ENCODE measurements around the gene BABAM1.
"Not testable (repeated sequence)": the region's sequence is repeated elsewhere in the genome, so short reads cannot be mapped to it uniquely, and the experiment has no call there.

BABAM1 gene

GRCh38 chr19:17275441-17276175 lies 8.4 kb downstream of the BABAM1 start:
- DNase-seq = no peak

- DNase-seq = no peak
Observed at GRCh38 chr19:17279436-17279835, 12.2 kb downstream of the BABAM1 start.

GRCh38 chr19:17281391-17282304 lies 14.4 kb downstream of the BABAM1 start, which contains the start of gene ANKLE1:
Gene ANKLE1 (plus strand): TSS chr19:17281901. CDS start chr19:17281921, 20 bp downstream.
- no peak for DNase-seq

- DNase-seq = peak; percentile 71
Observed at GRCh38 chr19:17282488-17283125, 15.4 kb downstream of the BABAM1 start.

- DNase-seq = no peak
Observed at GRCh38 chr19:17283504-17283996, 16.3 kb downstream of the BABAM1 start.

- no peak for DNase-seq
Observed at GRCh38 chr19:17285415-17286135, 18.3 kb downstream of the BABAM1 start.

- DNase-seq = no peak
Observed at GRCh38 chr19:17286263-17286662, 19.0 kb downstream of the BABAM1 start.

GRCh38 chr19:17286752-17287151 lies 19.5 kb downstream of the BABAM1 start:
- DNase-seq = no peak

- DNase-seq = peak; percentile 37
Observed at GRCh38 chr19:17289489-17289888, 22.2 kb downstream of the BABAM1 start.

- DNase-seq = peak; percentile 63
Observed at GRCh38 chr19:17292301-17293074, 25.2 kb downstream of the BABAM1 start.

GRCh38 chr19:17293605-17294004 lies 26.4 kb downstream of the BABAM1 start:
- DNase-seq = no peak

GRCh38 chr19:17294051-17294891 lies 27.0 kb downstream of the BABAM1 start:
- no peak for DNase-seq

GRCh38 chr19:17295551-17295950 lies 28.3 kb downstream of the BABAM1 start:
- not testable (repeated sequence) for DNase-seq

GRCh38 chr19:17296273-17296672 lies 29.0 kb downstream of the BABAM1 start:
- peak; percentile 59 for DNase-seq

- DNase-seq = no peak
Observed at GRCh38 chr19:17296976-17297375, 29.7 kb downstream of the BABAM1 start.

- no peak for DNase-seq
Observed at GRCh38 chr19:17300992-17301619, 33.9 kb downstream of the BABAM1 start.

GRCh38 chr19:17302391-17303166 lies 35.3 kb downstream of the BABAM1 start:
- DNase-seq = no peak

- DNase-seq = peak; percentile 91
Observed at GRCh38 chr19:17303167-17303939, 36.1 kb downstream of the BABAM1 start, which contains the start of gene ABHD8. Gene ABHD8 (minus strand): TSS chr19:17303425. CDS start chr19:17301616, 1,809 bp downstream.

GRCh38 chr19:17303940-17304267 lies 36.7 kb downstream of the BABAM1 start:
- no peak for DNase-seq
